Activated B cell treated with CpG ODN at 0.5 μM for 24 hours (primary cell): ENCODE results near the gene PYCARD. TPM values are rescaled to one million over a fixed set of nuclear protein-coding genes. Genes with fewer than 3 reads are reported as not detected.

Experiments
- ATAC-seq: fragments of 200-7000 bp; cut with Tn5 transposase; one replicate; pipeline ENCODE4 v1.10.0; 2021; ENCODE audit warnings: low read depth, mild to moderate bottlenecking, moderate library complexity
- CTCF ChIA-PET: fragments of 350-600 bp; sonication (Branson Sonifier 250); formaldehyde crosslinking; loops from one replicate; lab custom pipeline; 2021; ENCODE audit warnings: antibody characterized with exemption; lab: Charles Lee
- POLR2A ChIA-PET: fragments of 350-600 bp; sonication (Branson Sonifier 250); formaldehyde crosslinking; loops from one replicate; lab custom pipeline; 2021; ENCODE audit warnings: antibody characterized with exemption; lab: Charles Lee
- DNase-seq: peaks from one replicate; pipeline ENCODE4 v3.0.0; 2022
- H3K27ac Mint-ChIP-seq: one replicate; pipeline ENCODE4 v1.8.0; 2020; ENCODE audit warnings: mixed read lengths
- H3K27me3 Mint-ChIP-seq: one replicate; pipeline ENCODE4 v1.8.0; 2021; ENCODE audit warnings: mixed read lengths
- H3K36me3 Mint-ChIP-seq: one replicate; pipeline ENCODE4 v1.8.0; 2021; ENCODE audit warnings: low read depth, mixed read lengths
- H3K4me1 Mint-ChIP-seq: one replicate; pipeline ENCODE4 v1.8.0; 2021; ENCODE audit warnings: mixed read lengths
- H3K4me3 Mint-ChIP-seq: one replicate; pipeline ENCODE4 v1.8.0; 2020; ENCODE audit warnings: mild to moderate bottlenecking, mixed read lengths
- H3K9me3 Mint-ChIP-seq: one replicate; pipeline ENCODE4 v1.8.0; 2020; ENCODE audit warnings: mixed read lengths
- intact Hi-C: fragments of 100-400 bp; cut with micrococcal nuclease; formaldehyde crosslinking; loops from one replicate; pipeline ENCODE4 v1.15.1; 2024
- total RNA-seq: library from RNA; stranded (reverse); gene quantifications from 2 replicates; pipeline ENCODE4 v1.2.3, GENCODE V29; 2022
- TF ChIP-seq, protein P1 (sequence below): fragments of 200-600 bp; IDR thresholded peaks from one replicate; pipeline ENCODE4 v1.8.0; 2022; ENCODE audit warnings: antibody characterized with exemption, mild to moderate bottlenecking

Gene PYCARD
- total RNA-seq, 1 donor from 2014 or later: 21.7 TPM

DNA sequence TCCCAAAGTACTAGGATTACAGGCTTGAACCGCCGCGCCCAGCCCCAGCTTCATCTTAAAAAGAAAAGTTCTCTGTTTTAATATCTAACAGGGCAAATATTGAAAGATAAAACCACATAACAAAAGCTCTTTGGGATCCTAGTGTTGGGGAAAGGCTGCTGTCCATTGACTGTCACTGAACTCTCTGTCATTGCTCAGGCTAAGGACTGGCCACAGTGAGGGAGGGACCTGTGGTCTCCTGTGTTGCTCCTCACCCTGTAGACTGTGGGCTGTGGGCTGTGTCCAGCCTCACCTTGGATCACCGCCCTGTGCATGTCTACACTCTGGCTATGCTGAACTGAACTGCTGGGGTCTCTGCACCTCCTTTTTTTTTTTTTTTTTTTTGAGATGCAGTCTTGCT, 25.6 kb upstream of the PYCARD start:
- Mint-ChIP-seq H3K27ac (no peak overlapping the region), H3K9me3 (no peaks in the 10 kb centered on the region), H3K4me3 (no peak overlapping the region), H3K36me3 (no peaks in the 10 kb centered on the region), H3K27me3 (peaks cover 4% of the 10 kb centered on the region), H3K4me1 (no peaks in the 10 kb centered on the region)
- CTCF ChIA-PET: no interaction called here
- POLR2A ChIA-PET: interaction anchor here (0.5 to 0.7 kb wide), 3 partner anchors 16 to 230 kb away, joined by 5 to 8 read pairs (median 5); no protein-coding TSS in a partner anchor
- TF ChIP-seq, protein P1, sequence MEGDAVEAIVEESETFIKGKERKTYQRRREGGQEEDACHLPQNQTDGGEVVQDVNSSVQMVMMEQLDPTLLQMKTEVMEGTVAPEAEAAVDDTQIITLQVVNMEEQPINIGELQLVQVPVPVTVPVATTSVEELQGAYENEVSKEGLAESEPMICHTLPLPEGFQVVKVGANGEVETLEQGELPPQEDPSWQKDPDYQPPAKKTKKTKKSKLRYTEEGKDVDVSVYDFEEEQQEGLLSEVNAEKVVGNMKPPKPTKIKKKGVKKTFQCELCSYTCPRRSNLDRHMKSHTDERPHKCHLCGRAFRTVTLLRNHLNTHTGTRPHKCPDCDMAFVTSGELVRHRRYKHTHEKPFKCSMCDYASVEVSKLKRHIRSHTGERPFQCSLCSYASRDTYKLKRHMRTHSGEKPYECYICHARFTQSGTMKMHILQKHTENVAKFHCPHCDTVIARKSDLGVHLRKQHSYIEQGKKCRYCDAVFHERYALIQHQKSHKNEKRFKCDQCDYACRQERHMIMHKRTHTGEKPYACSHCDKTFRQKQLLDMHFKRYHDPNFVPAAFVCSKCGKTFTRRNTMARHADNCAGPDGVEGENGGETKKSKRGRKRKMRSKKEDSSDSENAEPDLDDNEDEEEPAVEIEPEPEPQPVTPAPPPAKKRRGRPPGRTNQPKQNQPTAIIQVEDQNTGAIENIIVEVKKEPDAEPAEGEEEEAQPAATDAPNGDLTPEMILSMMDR: no peak
- DNase-seq (no peak), ATAC-seq (no peak)
- intact Hi-C loops: no loop called here

DNA sequence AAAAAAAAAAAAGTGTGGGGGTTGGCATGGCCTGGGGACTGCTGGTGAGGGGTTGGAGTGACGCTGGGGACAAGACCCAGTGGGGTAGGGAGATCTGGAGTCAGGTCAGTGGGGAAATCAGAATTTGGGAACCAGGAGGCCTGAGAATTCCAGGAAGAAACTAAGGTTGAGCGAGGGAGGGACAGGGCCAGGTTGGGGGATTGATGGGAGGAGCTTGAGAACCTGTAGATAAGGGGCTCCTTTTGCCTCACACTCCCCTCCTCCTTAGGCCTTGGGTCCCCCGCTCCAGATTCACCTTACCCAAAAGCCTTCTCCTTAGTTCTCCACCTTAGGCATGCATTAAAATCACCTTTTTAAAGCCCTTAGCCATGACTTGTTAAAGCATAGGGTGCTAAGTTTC, 22.6 kb upstream of the PYCARD start:
- no peak overlapping the region for H3K4me3 Mint-ChIP-seq
- H3K4me1 Mint-ChIP-seq: no peaks in the 10 kb centered on the region
- no peak overlapping the region for H3K27ac Mint-ChIP-seq
- TF ChIP-seq, protein P1: no peak
- ATAC-seq (no peak), DNase-seq (no peak)
- H3K36me3 Mint-ChIP-seq: no peaks in the 10 kb centered on the region
- H3K9me3 Mint-ChIP-seq: no peaks in the 10 kb centered on the region
- POLR2A ChIA-PET: no interaction called here
- intact Hi-C loops: no loop called here
- peaks cover 16% of the 10 kb centered on the region for H3K27me3 Mint-ChIP-seq
- CTCF ChIA-PET: no interaction called here

DNA sequence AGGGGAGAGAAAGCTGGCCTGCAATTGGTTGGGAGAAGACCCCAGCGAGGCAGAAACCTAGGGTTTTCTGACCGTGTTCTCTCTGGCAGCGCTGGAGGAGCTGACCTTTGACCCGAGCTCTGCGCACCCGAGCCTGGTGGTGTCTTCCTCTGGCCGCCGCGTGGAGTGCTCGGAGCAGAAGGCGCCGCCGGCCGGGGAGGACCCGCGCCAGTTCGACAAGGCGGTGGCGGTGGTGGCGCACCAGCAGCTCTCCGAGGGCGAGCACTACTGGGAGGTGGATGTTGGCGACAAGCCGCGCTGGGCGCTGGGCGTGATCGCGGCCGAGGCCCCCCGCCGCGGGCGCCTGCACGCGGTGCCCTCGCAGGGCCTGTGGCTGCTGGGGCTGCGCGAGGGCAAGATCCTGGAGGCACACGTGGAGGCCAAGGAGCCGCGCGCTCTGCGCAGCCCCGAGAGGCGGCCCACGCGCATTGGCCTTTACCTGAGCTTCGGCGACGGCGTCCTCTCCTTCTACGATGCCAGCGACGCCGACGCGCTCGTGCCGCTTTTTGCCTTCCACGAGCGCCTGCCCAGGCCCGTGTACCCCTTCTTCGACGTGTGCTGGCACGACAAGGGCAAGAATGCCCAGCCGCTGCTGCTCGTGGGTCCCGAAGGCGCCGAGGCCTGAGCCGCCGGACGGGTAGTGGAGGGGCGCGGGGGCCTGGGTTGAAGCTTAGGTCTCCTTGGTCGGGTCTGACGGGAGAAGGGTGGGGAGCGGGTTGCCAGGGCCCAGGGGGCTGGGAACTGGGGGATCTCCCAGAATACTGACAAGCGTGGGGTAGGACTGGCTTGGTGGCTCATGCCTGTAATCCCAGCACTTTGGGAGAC, 21.8 kb upstream of the PYCARD start:
- ATAC-seq: no peak
- Mint-ChIP-seq H3K4me3 (no peak overlapping the region), H3K36me3 (no peaks in the 10 kb centered on the region), H3K27me3 (peaks cover 12% of the 10 kb centered on the region), H3K9me3 (no peaks in the 10 kb centered on the region), H3K4me1 (no peaks in the 10 kb centered on the region), H3K27ac (no peak overlapping the region)
- TF ChIP-seq, protein P1: no peak
- intact Hi-C loops: no loop called here
- ChIA-PET POLR2A (no interaction called here), CTCF (no interaction called here)
- no peak for DNase-seq

DNA sequence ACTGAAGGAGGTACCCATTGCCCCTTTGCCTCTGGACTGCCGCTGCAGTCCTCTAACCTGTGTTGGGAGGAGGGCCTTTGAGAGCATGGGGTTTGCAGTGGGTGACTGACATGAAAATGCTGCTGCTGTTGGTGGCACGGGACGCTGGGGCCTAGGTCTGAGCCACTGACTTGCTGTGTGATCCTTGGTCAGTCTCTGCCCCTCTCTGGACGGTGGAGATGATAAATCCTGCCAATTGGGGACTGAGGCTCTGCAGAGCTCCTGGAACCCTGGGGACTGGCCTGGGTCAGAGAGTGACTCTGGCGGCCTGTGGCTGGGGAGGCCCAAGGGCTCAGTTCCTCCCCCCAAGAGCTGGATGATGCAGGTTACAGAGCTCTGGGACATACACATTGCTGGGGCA, 20.5 kb upstream of the PYCARD start:
- DNase-seq: no peak
- no peak for ATAC-seq
- peaks cover under 1% of the 10 kb centered on the region for H3K4me1 Mint-ChIP-seq
- H3K9me3 Mint-ChIP-seq: no peaks in the 10 kb centered on the region
- no peaks in the 10 kb centered on the region for H3K36me3 Mint-ChIP-seq
- H3K27me3 Mint-ChIP-seq: peaks cover 15% of the 10 kb centered on the region
- TF ChIP-seq, protein P1: no peak
- POLR2A ChIA-PET: no interaction called here
- H3K4me3 Mint-ChIP-seq: no peak overlapping the region
- intact Hi-C loops: no loop called here
- CTCF ChIA-PET: no interaction called here
- H3K27ac Mint-ChIP-seq: no peak overlapping the region

DNA sequence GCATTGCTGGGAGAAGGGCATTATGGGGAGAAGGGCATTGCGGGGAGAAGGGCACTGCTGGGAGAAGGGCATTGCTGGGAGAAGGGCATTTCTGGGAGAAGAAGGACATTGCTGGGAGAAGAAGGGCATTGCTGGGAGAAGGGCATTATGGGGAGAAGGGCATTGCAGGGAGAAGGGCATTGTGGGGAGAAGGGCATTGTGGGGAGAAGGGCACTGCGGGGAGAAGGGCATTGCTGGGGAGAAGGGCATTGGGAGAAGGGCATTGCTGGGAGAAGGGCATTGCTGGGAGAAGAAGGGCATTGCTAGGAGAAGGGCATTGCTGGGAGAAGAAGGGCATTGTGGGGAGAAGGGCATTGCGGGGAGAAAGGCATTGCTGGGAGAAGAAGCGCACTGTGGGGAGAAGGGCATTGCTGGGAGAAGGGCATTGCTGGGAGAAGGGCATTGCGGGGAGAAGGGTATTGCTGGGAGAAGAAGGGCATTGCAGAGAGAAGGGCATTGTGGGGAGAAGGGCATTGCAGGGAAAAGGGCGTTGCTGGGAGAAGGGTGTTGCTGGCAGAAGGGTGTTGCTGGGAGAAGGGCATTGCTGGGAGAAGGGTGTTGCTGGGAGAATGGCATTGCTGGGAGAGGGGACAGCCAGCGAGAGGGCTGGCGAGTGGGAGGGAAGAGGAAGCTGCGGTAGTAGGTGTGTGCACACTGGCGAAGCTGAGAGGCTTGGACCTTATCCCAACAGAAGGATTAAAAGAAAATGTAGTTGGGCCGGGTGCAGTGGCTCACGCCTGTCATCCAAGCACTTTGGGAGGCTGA, 19.0 kb upstream of the PYCARD start:
- ATAC-seq (no peak), DNase-seq (no peak)
- Mint-ChIP-seq H3K4me1 (peaks cover 16% of the 10 kb centered on the region), H3K4me3 (no peak overlapping the region), H3K27ac (no peak overlapping the region), H3K27me3 (peaks cover 25% of the 10 kb centered on the region), H3K9me3 (no peaks in the 10 kb centered on the region), H3K36me3 (no peaks in the 10 kb centered on the region)
- POLR2A ChIA-PET: interaction anchor here (0.6 kb wide), 1 partner anchor 36 kb away, joined by 4 read pairs; no protein-coding TSS in a partner anchor
- CTCF ChIA-PET: no interaction called here
- intact Hi-C loops: no loop called here
- TF ChIP-seq, protein P1: no peak
